Measurements from ENCODE around the gene NR1H2.
A peak's percentile ranks its signal among the peaks of the same experiment; 100 is the strongest.

The NR1H2 gene

GRCh38 chr19:50330365-50331078 lies 45.7 kb upstream of the NR1H2 start:
- no peak for TF ChIP-seq CTCF (IDR thresholded peaks at IDR 0.05; ENCODE audit: low read depth, low read length, missing control alignments)
- in situ Hi-C loops (cut with HindIII; ENCODE audit: low sequenced_read_pairs) = no loop called here
- no peak for DNase-seq (ENCODE audit: low read depth)
- no peak overlapping the region for H3K4me3 ChIP-seq (ENCODE audit: low read depth, low read length)

- H3K4me3 ChIP-seq (ENCODE audit: low read depth, low read length) = no peak overlapping the region
- in situ Hi-C loops (cut with HindIII; ENCODE audit: low sequenced_read_pairs) = no loop called here
- DNase-seq (ENCODE audit: low read depth) = no peak
- TF ChIP-seq CTCF (IDR thresholded peaks at IDR 0.05; ENCODE audit: low read depth, low read length, missing control alignments) = no peak
Measured at GRCh38 chr19:50331221-50331993, 44.9 kb upstream of the NR1H2 start.

- in situ Hi-C loops (cut with HindIII; ENCODE audit: low sequenced_read_pairs) = no loop called here
- no peak for DNase-seq (ENCODE audit: low read depth)
- H3K4me3 ChIP-seq (ENCODE audit: low read depth, low read length) = no peak overlapping the region
- TF ChIP-seq CTCF (IDR thresholded peaks at IDR 0.05; ENCODE audit: low read depth, low read length, missing control alignments) = no peak
Measured at GRCh38 chr19:50331994-50332243, 44.3 kb upstream of the NR1H2 start.

- no peak overlapping the region for H3K4me3 ChIP-seq (ENCODE audit: low read depth, low read length)
- in situ Hi-C loops (cut with HindIII; ENCODE audit: low sequenced_read_pairs) = no loop called here
- no peak for DNase-seq (ENCODE audit: low read depth)
- TF ChIP-seq CTCF (IDR thresholded peaks at IDR 0.05; ENCODE audit: low read depth, low read length, missing control alignments) = no peak
Measured at GRCh38 chr19:50332244-50333038, 43.8 kb upstream of the NR1H2 start.

GRCh38 chr19:50333235-50333736 lies 43.0 kb upstream of the NR1H2 start:
- H3K4me3 ChIP-seq (ENCODE audit: low read depth, low read length) = peak overlapping the region; percentile 41
- TF ChIP-seq CTCF (IDR thresholded peaks at IDR 0.05; ENCODE audit: low read depth, low read length, missing control alignments) = no peak
- in situ Hi-C loops (cut with HindIII; ENCODE audit: low sequenced_read_pairs) = no loop called here
- DNase-seq (ENCODE audit: low read depth) = peak; percentile 51

All from astrocyte of the cerebellum (primary cell).